Measurements from ENCODE around the gene RERG. TPM values are rescaled to one million over a fixed set of nuclear protein-coding genes. Genes with fewer than 3 reads are reported as not detected.

Gene RERG
- total and polyA plus RNA-seq, 4 donors, result 1.0 to 1.4 (median 1.1) TPM

DNA sequence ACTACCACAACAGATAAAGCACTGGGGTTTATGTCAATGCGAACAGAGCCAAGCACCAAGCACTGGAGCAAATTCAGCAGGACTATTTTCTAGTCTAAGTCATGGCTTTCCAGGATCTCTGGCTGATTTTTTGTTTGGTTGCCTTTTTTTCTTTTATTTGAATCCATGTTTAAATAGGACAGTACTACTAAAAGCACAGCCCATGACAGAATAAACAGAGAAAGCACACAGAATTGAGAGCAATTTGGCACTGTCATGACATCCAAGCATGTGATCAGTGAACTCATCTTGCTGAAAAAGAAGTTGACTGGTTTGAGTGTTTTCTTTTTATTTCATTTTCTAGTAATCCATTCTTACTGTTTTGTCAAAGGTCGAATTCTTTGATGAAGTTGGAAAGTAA is 23.1 kb upstream of the RERG start (continued):
- TF ChIP-seq, protein P1, sequence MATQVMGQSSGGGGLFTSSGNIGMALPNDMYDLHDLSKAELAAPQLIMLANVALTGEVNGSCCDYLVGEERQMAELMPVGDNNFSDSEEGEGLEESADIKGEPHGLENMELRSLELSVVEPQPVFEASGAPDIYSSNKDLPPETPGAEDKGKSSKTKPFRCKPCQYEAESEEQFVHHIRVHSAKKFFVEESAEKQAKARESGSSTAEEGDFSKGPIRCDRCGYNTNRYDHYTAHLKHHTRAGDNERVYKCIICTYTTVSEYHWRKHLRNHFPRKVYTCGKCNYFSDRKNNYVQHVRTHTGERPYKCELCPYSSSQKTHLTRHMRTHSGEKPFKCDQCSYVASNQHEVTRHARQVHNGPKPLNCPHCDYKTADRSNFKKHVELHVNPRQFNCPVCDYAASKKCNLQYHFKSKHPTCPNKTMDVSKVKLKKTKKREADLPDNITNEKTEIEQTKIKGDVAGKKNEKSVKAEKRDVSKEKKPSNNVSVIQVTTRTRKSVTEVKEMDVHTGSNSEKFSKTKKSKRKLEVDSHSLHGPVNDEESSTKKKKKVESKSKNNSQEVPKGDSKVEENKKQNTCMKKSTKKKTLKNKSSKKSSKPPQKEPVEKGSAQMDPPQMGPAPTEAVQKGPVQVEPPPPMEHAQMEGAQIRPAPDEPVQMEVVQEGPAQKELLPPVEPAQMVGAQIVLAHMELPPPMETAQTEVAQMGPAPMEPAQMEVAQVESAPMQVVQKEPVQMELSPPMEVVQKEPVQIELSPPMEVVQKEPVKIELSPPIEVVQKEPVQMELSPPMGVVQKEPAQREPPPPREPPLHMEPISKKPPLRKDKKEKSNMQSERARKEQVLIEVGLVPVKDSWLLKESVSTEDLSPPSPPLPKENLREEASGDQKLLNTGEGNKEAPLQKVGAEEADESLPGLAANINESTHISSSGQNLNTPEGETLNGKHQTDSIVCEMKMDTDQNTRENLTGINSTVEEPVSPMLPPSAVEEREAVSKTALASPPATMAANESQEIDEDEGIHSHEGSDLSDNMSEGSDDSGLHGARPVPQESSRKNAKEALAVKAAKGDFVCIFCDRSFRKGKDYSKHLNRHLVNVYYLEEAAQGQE (IDR thresholded peaks at IDR 0.05), result no peak

DNA sequence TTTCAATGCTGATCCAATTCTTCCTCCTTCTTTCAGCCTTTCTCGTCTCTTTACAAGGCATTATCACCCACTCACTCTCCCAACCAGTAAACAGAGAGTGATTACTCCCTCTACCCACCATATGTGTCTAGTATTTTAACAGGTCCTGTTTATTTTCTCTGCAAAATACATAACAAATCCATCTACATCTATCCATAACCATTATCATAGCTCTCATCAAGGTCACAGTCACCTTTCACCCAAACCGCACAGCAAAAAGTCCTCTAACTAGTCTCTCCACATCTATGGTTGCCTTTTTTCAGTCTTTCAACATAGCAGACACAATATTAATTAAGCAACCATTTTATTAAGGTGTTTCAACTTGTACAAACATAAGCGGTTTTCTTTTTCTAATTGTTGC is 21.9 kb upstream of the RERG start:
- no peak for DNase-seq (ENCODE audit: low spot score)
- H3K27me3 ChIP-seq (ENCODE audit: control insufficient read depth in 4 of 4, insufficient read depth in 4 of 4, low read length in 3 of 4), result peaks cover 0 to 17% (median 0%) of the 10 kb centered on the region in 4 donors
- H3K36me3 ChIP-seq (ENCODE audit: control insufficient read depth in 4 of 4, insufficient read depth in 3 of 4, low read depth in 1 of 4, low read length in 3 of 4), result no peaks in the 10 kb centered on the region
- TF ChIP-seq RAD21 (IDR thresholded peaks at IDR 0.05) (no peak), JUND (IDR thresholded peaks at IDR 0.05) (no peak), FOXA1 (IDR thresholded peaks at IDR 0.05) (no peak), HNF4A (conservative IDR thresholded peaks at IDR 0.05) (no peak)
- no peaks in the 10 kb centered on the region for H3K4me1 ChIP-seq (ENCODE audit: control insufficient read depth in 4 of 4, insufficient read depth in 4 of 4, low read length in 3 of 4)
- no peak overlapping the region for H3K27ac ChIP-seq (ENCODE audit: low read depth in 1 of 2, low read length in 2 of 2)
- H3K9me3 ChIP-seq (ENCODE audit: control insufficient read depth in 4 of 4, low read length in 3 of 4), result no peaks in the 10 kb centered on the region
- H3K9ac ChIP-seq (ENCODE audit: low read depth in 1 of 2, low read length in 2 of 2), result no peak overlapping the region
- no peak overlapping the region for H3K4me3 ChIP-seq (ENCODE audit: low read depth in 1 of 3, low read length in 3 of 3)
- WGBS, result 76% methylated on average over 3 of the region's 3 CpGs

DNA sequence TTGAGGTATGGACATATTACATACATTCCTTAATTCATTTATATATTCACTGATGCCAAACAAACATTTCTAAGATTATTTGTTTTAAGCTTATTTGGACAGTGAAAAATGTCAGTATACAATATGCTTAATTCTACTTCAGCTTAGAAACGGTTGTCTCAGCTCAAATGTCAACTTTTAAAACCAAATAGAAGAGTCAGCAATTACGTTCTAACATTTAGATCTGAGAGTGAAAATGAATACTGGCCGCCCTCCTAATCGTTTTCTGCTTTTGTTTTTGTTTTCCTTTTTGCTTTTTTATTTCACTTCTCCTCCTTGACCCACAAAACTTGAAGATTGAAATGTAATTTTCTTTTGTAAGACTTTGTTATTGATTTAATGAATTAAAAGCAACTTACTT is 19.7 kb upstream of the RERG start:
- WGBS, result 64% methylated on average over 4 of the region's 4 CpGs
- no peaks in the 10 kb centered on the region for H3K9me3 ChIP-seq (ENCODE audit: control insufficient read depth in 4 of 4, low read length in 3 of 4)

More for the DNA sequence above, 19.7 kb upstream of the RERG start:
- Histone ChIP-seq H3K36me3 (ENCODE audit: control insufficient read depth in 4 of 4, insufficient read depth in 3 of 4, low read depth in 1 of 4, low read length in 3 of 4) (no peaks in the 10 kb centered on the region), H3K4me1 (ENCODE audit: control insufficient read depth in 4 of 4, insufficient read depth in 4 of 4, low read length in 3 of 4) (no peaks in the 10 kb centered on the region), H3K4me3 (ENCODE audit: low read depth in 1 of 3, low read length in 3 of 3) (no peak overlapping the region), H3K9ac (ENCODE audit: low read depth in 1 of 2, low read length in 2 of 2) (no peak overlapping the region), H3K27me3 (ENCODE audit: control insufficient read depth in 4 of 4, insufficient read depth in 4 of 4, low read length in 3 of 4) (peaks cover 0 to 24% (median 0%) of the 10 kb centered on the region in 4 donors), H3K27ac (ENCODE audit: low read depth in 1 of 2, low read length in 2 of 2) (no peak overlapping the region)
- DNase-seq (ENCODE audit: low spot score), result no peak
- TF ChIP-seq SP1 (IDR thresholded peaks at IDR 0.05), result no peak
- TF ChIP-seq, protein P2, sequence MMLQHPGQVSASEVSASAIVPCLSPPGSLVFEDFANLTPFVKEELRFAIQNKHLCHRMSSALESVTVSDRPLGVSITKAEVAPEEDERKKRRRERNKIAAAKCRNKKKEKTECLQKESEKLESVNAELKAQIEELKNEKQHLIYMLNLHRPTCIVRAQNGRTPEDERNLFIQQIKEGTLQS (IDR thresholded peaks at IDR 0.05), result no peak
- TF ChIP-seq, protein P3, sequence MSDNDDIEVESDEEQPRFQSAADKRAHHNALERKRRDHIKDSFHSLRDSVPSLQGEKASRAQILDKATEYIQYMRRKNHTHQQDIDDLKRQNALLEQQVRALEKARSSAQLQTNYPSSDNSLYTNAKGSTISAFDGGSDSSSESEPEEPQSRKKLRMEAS (IDR thresholded peaks at IDR 0.05), result no peak
- no peak for TF ChIP-seq GABPA (IDR thresholded peaks at IDR 0.05 in 1 of 2, conservative IDR thresholded peaks at IDR 0.05 in 1 of 2)
- TF ChIP-seq HNF4G (IDR thresholded peaks at IDR 0.05), result no peak
- no peak for TF ChIP-seq HNF4A (conservative IDR thresholded peaks at IDR 0.05)
- no peak for TF ChIP-seq JUND (IDR thresholded peaks at IDR 0.05)
- no peak for TF ChIP-seq YY1 (IDR thresholded peaks at IDR 0.05)
- no peak for TF ChIP-seq NR2F2 (IDR thresholded peaks at IDR 0.05)
- TF ChIP-seq EGR1 (IDR thresholded peaks at IDR 0.05; ENCODE audit: low read depth in 2 of 2), result no peak
- TF ChIP-seq, protein P4, sequence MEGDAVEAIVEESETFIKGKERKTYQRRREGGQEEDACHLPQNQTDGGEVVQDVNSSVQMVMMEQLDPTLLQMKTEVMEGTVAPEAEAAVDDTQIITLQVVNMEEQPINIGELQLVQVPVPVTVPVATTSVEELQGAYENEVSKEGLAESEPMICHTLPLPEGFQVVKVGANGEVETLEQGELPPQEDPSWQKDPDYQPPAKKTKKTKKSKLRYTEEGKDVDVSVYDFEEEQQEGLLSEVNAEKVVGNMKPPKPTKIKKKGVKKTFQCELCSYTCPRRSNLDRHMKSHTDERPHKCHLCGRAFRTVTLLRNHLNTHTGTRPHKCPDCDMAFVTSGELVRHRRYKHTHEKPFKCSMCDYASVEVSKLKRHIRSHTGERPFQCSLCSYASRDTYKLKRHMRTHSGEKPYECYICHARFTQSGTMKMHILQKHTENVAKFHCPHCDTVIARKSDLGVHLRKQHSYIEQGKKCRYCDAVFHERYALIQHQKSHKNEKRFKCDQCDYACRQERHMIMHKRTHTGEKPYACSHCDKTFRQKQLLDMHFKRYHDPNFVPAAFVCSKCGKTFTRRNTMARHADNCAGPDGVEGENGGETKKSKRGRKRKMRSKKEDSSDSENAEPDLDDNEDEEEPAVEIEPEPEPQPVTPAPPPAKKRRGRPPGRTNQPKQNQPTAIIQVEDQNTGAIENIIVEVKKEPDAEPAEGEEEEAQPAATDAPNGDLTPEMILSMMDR (IDR thresholded peaks at IDR 0.05; ENCODE audit: low read depth, low read length, missing input control), result no peak
